SK-N-SH treated with all-trans-retinoic acid at 6 μM for 48 hours (cell line): ENCODE data around the gene NUDT21.

Experiments
- GLIS3 ChIP-seq: fragments of 250-450 bp; sonication (Bioruptor Pico); IDR thresholded peaks from 2 replicates; pipeline ENCODE4 v1.5.0; 2020; ENCODE audit warnings: mild to moderate bottlenecking, moderate library complexity
- OSR1 ChIP-seq: fragments of 250-450 bp; sonication (Bioruptor Pico); IDR thresholded peaks from 2 replicates; pipeline ENCODE4 v1.8.0; 2022; ENCODE audit warnings: moderate library complexity, mild to moderate bottlenecking, inconsistent platforms
- RARB ChIP-seq: fragments of 250-450 bp; sonication (Bioruptor Pico); IDR thresholded peaks from 2 replicates; pipeline ENCODE4 v1.8.0; 2021; ENCODE audit warnings: mild to moderate bottlenecking, moderate library complexity
- ZC3H10 ChIP-seq: fragments of 250-450 bp; sonication (Bioruptor Pico); IDR thresholded peaks from 2 replicates; pipeline ENCODE4 v1.5.1; 2021; ENCODE audit warnings: mild to moderate bottlenecking, moderate library complexity
- ZFP3 ChIP-seq: fragments of 250-450 bp; sonication (Bioruptor Pico); IDR thresholded peaks from 2 replicates; pipeline ENCODE4 v1.5.0; 2020; ENCODE audit warnings: mild to moderate bottlenecking, moderate library complexity
- ZFP30 ChIP-seq: fragments of 450-650 bp; formaldehyde crosslinking; IDR thresholded peaks from 2 replicates; pipeline ENCODE4 v1.5.0; 2022; ENCODE audit warnings: mild to moderate bottlenecking, moderate library complexity
- ZNF70 ChIP-seq: fragments of 450-650 bp; formaldehyde crosslinking; IDR thresholded peaks from 2 replicates; pipeline ENCODE4 v1.5.0; 2020; ENCODE audit warnings: mild to moderate bottlenecking, moderate library complexity
- TF ChIP-seq, protein P1 (sequence below): fragments of 250-450 bp; sonication (Bioruptor Pico); IDR thresholded peaks from 2 replicates; pipeline ENCODE4 v1.5.1; 2020; ENCODE audit warnings: low read depth, mild to moderate bottlenecking, moderate library complexity

DNA sequence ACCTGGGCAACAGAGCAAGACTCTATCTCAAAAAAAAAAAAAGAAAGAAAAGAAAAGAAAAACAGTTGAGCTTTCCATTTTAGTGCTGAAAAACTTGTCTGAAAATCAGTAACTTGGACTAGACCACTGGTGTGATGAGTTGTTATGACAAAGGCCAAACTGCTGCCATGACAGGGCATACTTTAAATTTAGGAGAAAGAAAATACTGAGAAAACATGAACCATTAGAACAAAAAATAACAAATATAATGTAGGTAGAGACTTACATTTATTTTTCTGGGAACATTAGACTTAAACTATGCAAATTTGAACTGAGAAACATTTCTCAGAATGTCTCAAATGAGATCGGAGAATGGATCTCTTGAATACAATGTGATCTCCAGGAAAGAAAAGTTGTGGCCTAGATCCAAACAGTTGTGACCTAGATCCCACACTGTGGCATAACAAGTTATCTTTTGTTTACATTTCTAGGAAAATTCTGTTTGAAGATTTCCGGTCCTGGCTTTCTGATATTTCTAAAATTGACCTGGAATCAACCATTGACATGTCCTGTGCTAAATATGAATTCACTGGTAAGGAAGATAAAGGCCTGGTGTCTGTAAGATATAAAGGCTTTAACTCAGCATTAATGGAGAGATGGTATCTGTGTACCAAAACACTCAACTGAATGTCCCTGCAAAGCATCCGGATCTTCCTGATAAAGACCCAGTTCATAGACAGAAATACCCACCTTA, 11.1 kb upstream of the NUDT21 start:
- TF ChIP-seq GLIS3 (CRISPR knock-in tag) (no peak), ZFP3 (no peak), RARB (no peak), OSR1 (CRISPR knock-in tag) (no peak), ZFP30 (CRISPR knock-in tag) (no peak), ZC3H10 (CRISPR knock-in tag) (no peak), ZNF70 (no peak)
- TF ChIP-seq, protein P1, sequence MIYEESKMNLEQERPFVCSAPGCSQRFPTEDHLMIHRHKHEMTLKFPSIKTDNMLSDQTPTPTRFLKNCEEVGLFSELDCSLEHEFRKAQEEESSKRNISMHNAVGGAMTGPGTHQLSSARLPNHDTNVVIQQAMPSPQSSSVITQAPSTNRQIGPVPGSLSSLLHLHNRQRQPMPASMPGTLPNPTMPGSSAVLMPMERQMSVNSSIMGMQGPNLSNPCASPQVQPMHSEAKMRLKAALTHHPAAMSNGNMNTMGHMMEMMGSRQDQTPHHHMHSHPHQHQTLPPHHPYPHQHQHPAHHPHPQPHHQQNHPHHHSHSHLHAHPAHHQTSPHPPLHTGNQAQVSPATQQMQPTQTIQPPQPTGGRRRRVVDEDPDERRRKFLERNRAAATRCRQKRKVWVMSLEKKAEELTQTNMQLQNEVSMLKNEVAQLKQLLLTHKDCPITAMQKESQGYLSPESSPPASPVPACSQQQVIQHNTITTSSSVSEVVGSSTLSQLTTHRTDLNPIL: no peak
